Suprapubic skin (tissue), 3 donors: ENCODE measurements around the gene LITAF.

Source experiments
- CTCF ChIP-seq, 2 donors: fragments of 200-600 bp in 1 of 2; fragments of 450-650 bp in 1 of 2; sonication (generic) in 1 of 2; IDR thresholded peaks; one replicate each; pipeline ENCODE4 v1.5.1; 2016 to 2019; ENCODE audit warnings: antibody characterized with exemption in 2 of 2, mild to moderate bottlenecking in 1 of 2, moderate library complexity in 1 of 2
- EP300 ChIP-seq: sonication (generic); formaldehyde crosslinking; IDR thresholded peaks from one replicate; pipeline ENCODE4 v1.6.1; 2017; ENCODE audit warnings: antibody characterized with exemption
- POLR2A ChIP-seq, 2 donors: fragments of 450-650 bp; IDR thresholded peaks; one replicate each; pipeline ENCODE4 v1.6.1; 2017; ENCODE audit warnings: antibody characterized with exemption in 2 of 2, mild to moderate bottlenecking in 2 of 2, moderate library complexity in 2 of 2

- TF ChIP-seq CTCF (IDR thresholded peaks at IDR 0.05) (no peak), POLR2A (IDR thresholded peaks at IDR 0.05) (no peak), EP300 (no peak)
Observed at GRCh38 chr16:11552440-11552839, 34.3 kb downstream of the LITAF start.
